HepG2 (cell line): ENCODE measurements around the gene NFE2L1. TPM values are rescaled to one million over a fixed set of nuclear protein-coding genes. Genes with fewer than 3 reads are reported as not detected.

ENCODE experiments used
- ATAC-seq: fragments of 200-7000 bp; cut with Tn5 transposase; 3 replicates; pipeline ENCODE4 v1.9.1; 2020; ENCODE audit warnings: mild to moderate bottlenecking, moderate library complexity
- BruUV-seq: library from RNA; stranded (reverse); fragments of 400-500 nt; replicated peaks from 2 replicates; lab custom pipeline; 2021; lab: Mats Ljungman, UMichigan
- CTCF ChIA-PET: fragments of 300-600 bp; formaldehyde crosslinking; extraction: SDS; loops from one replicate; lab custom pipeline; 2021; ENCODE audit warnings: low total read pairs, inconsistent platforms, low intra/inter-chr PET ratio; lab: Yijun Ruan, JAX
- POLR2A ChIA-PET: fragments of 350-600 bp; sonication (Branson Sonifier 250); formaldehyde crosslinking; loops from one replicate; lab custom pipeline; 2020; ENCODE audit warnings: antibody characterized with exemption, inconsistent platforms; lab: Yijun Ruan, JAX
- DNase-seq: peaks from one replicate; pipeline ENCODE4 v3.0.0-alpha.2; 2015; ENCODE audit warnings: low spot score
- FAIRE-seq: peaks from 3 replicates; lab custom pipeline; 2011; peaks lifted over from hg19 to GRCh38; lab: Jason Lieb, UNC
- H2AFZ ChIP-seq: one replicate; pipeline ENCODE4 v1.6.1; 2011; ENCODE audit warnings: low read length, inconsistent platforms
- H3K27ac ChIP-seq: fragments of 300-600 bp; 3 replicates; pipeline ENCODE4 v1.8.0; 2011; ENCODE audit warnings: mixed run types, mild to moderate bottlenecking, mixed read lengths, low read length, inconsistent platforms; ENCODE audit not compliant: insufficient read depth; ENCODE audit errors: extremely low read length
- H3K27me3 ChIP-seq, 2 experiments: fragments of 200-600 bp in 1 of 2; 2 replicates in 1 of 2; 3 replicates in 1 of 2; pipeline versions ENCODE4 v1.6.0 to v1.8.0; 2011; ENCODE audit warnings: low read length in 2 of 2, mild to moderate bottlenecking in 2 of 2, moderate library complexity in 2 of 2, inconsistent platforms in 1 of 2; ENCODE audit not compliant: insufficient read depth in 2 of 2, control insufficient read depth in 1 of 2
- H3K36me3 ChIP-seq, 2 experiments: fragments of 200-600 bp in 1 of 2; replicated peaks in 1 of 2; 2 replicates in 1 of 2; 3 replicates in 1 of 2; pipeline versions ENCODE4 v1.5.1 to v1.8.0; 2011; ENCODE audit warnings: low read length in 2 of 2, inconsistent platforms in 1 of 2; ENCODE audit not compliant: insufficient read depth in 2 of 2, control insufficient read depth in 1 of 2
- H3K4me1 ChIP-seq: 2 replicates; pipeline ENCODE4 v1.5.1; 2012; ENCODE audit warnings: low read length, inconsistent platforms; ENCODE audit not compliant: insufficient read depth
- H3K4me2 ChIP-seq: 2 replicates; pipeline ENCODE4 v1.6.0; 2011; ENCODE audit warnings: low read depth, low read length, inconsistent platforms
- H3K4me3 ChIP-seq, 3 experiments: fragments of 200-600 bp in 1 of 3; sonication (generic), shearing (Covaris generic) in 1 of 3; replicated peaks in 1 of 3; 2 replicates each; pipeline ENCODE4 v1.5.1; 2011 to 2016; ENCODE audit warnings: low read length in 3 of 3, inconsistent platforms in 2 of 3, low read depth in 2 of 3, mild to moderate bottlenecking in 2 of 3, control low read depth in 1 of 3, mixed read lengths in 1 of 3; ENCODE audit not compliant: insufficient read depth in 1 of 3
- H3K79me2 ChIP-seq: one replicate; pipeline ENCODE4 v1.6.1; 2011; ENCODE audit warnings: low read length, inconsistent platforms; ENCODE audit not compliant: insufficient read depth
- H3K9ac ChIP-seq: 2 replicates; pipeline ENCODE4 v1.6.0; 2011; ENCODE audit warnings: mild to moderate bottlenecking, low read depth, low read length, inconsistent platforms; ENCODE audit not compliant: insufficient read depth
- H3K9me3 ChIP-seq: 2 replicates; pipeline ENCODE4 v1.5.1; 2012; ENCODE audit warnings: mild to moderate bottlenecking, low read length
- H4K20me1 ChIP-seq: 2 replicates; pipeline ENCODE4 v1.6.0; 2011; ENCODE audit warnings: inconsistent platforms, mild to moderate bottlenecking, low read length, moderate library complexity; ENCODE audit not compliant: insufficient read depth
- KDM5A ChIP-seq: fragments of 200-600 bp; sonication (generic); IDR thresholded peaks from 2 replicates; pipeline ENCODE4 v1.7.0; 2018; ENCODE audit warnings: antibody characterized with exemption, mild to moderate bottlenecking, low read length, borderline replicate concordance
- MYC ChIP-seq: sonication (generic); formaldehyde crosslinking; IDR thresholded peaks from 2 replicates; pipeline ENCODE4 v1.9.0; 2021; ENCODE audit warnings: missing genetic modification reagents, borderline replicate concordance
- NR2F1 ChIP-seq, 2 experiments: fragments of 450-650 bp in 1 of 2; formaldehyde crosslinking in 1 of 2; IDR thresholded peaks; 2 replicates each; pipeline versions ENCODE4 v1.5.0 to v1.6.1; 2016 to 2020; ENCODE audit warnings: mild to moderate bottlenecking in 1 of 2, missing compliant biosample characterization in 1 of 2, missing genetic modification reagents in 1 of 2, moderate library complexity in 1 of 2
- NRL ChIP-seq: sonication (generic); formaldehyde crosslinking; IDR thresholded peaks from 2 replicates; pipeline ENCODE4 v1.5.0; 2020; ENCODE audit warnings: missing genetic modification reagents, mild to moderate bottlenecking, moderate library complexity, borderline replicate concordance
- SSRP1 ChIP-seq: IDR thresholded peaks from 2 replicates; pipeline ENCODE4 v1.6.1; 2016; ENCODE audit warnings: control low read depth
- ZMYM4 ChIP-seq: sonication (generic); formaldehyde crosslinking; IDR thresholded peaks from 2 replicates; pipeline ENCODE4 v1.8.1; 2023; ENCODE audit warnings: mild to moderate bottlenecking, missing genetic modification reagents
- ZSCAN25 ChIP-seq: sonication (generic); formaldehyde crosslinking; IDR thresholded peaks from 2 replicates; pipeline ENCODE4 v1.8.0; 2022; ENCODE audit warnings: mild to moderate bottlenecking, missing genetic modification reagents
- WGBS: methylation state at CpG from one replicate; pipeline ENCODE4 v1.1.6; 2017; ENCODE audit warnings: low lambda C conversion rate; 5-methylcytosine and 5-hydroxymethylcytosine counted together
- in situ Hi-C: cut with HindIII; loops from 2 replicates; pipeline ENCODE4 v1.10.0; 2017; ENCODE audit warnings: low pct_unique_long_range_greater_than_20kb; ENCODE audit not compliant: extremely low pct_ligation_motif_present
- intact Hi-C: fragments of 100-400 bp; cut with micrococcal nuclease; formaldehyde crosslinking; loops from one replicate; pipeline ENCODE4 v1.10.0; 2022; ENCODE audit not compliant: unreplicated experiment
- polyA plus RNA-seq, 8 experiments: library from polyadenylated mRNA; depleted of rRNA in 3 of 8; stranded (reverse) in 7 of 8; unstranded in 1 of 8; fragments of >200 nt; fragmentation: Illumina TruSeq in 4 of 8; extraction: Trizol in 4 of 8; gene quantifications; 2 replicates each; pipeline versions ENCODE4 v1.2.1 to v1.2.3, GENCODE V29; 2011 to 2016; ENCODE audit warnings: low read depth in 4 of 8, missing spikeins in 1 of 8, mixed read lengths in 1 of 8; ENCODE audit not compliant: insufficient read depth in 1 of 8
- total RNA-seq, 5 experiments: library from RNA; depleted of rRNA; stranded (reverse); fragments of >200 nt; fragmentation: Illumina TruSeq; extraction: Trizol; gene quantifications; 2 replicates each; pipeline ENCODE4 v1.2.3, GENCODE V29; 2016; ENCODE audit warnings: low read depth in 1 of 5
- TF ChIP-seq, protein P1 (sequence below): sonication (generic); formaldehyde crosslinking; IDR thresholded peaks from 2 replicates; pipeline ENCODE4 v1.5.0; 2020; ENCODE audit warnings: missing genetic modification reagents
- TF ChIP-seq, protein P2 (sequence below): sonication (generic); formaldehyde crosslinking; IDR thresholded peaks from 2 replicates; pipeline ENCODE4 v1.8.1; 2023; ENCODE audit warnings: mild to moderate bottlenecking, missing genetic modification reagents
- TF ChIP-seq, protein P3 (sequence below): sonication (generic); formaldehyde crosslinking; IDR thresholded peaks from 2 replicates; pipeline ENCODE4 v1.5.1; 2020; ENCODE audit warnings: mild to moderate bottlenecking, missing genetic modification reagents, moderate library complexity
- TF ChIP-seq, protein P4 (sequence below): sonication (generic); formaldehyde crosslinking; IDR thresholded peaks from 2 replicates; pipeline ENCODE4 v1.5.0; 2020; ENCODE audit warnings: missing genetic modification reagents, mild to moderate bottlenecking, borderline replicate concordance
- TF ChIP-seq, protein P5 (sequence below): sonication (generic); formaldehyde crosslinking; IDR thresholded peaks from 2 replicates; pipeline ENCODE4 v1.5.0; 2020; ENCODE audit warnings: missing genetic modification reagents

NFE2L1 gene
- total and polyA plus RNA-seq, 2 of the 13 experiments (the other 11 are each of a cell fraction or from before 2014, with no cell fraction given), result 67.0 to 234 TPM

DNA sequence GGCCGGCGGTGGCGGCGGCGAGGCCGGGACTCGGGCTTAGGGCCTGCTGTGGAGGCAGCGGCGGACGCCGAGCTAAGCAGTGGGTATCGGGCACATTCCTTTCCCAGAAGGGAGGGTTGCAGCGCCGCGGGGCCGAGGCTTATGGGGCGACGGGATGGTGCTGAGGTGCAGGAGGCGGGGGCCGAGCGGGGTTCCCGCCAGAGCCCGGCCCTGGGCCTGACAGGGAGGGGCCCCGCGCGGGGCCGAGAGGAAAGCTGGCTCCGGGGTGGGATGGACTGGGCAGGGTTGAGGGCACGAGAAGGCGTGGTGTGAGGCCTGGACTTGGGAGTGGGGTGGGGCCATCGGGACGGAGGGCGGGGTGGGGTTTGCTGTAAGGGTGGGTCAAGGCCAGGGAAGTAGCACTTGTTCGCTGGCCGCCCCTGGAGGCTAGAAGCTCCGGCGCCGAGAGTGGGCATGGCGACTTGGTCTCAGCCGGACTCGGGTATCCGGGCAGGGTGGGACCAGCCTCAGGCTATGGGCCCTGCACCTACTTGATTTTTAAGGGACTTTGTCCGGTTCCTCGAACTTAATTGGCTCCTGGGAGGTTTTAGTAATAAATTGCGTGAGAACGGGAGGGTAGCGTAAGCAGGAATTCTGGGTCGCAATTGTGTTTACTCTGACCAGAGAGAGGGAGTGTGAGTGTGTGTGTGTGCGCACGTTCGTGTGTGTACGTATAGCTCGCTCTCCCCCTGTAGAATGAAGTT lies 396 bp downstream of the NFE2L1 start (continued):
- TF ChIP-seq NR2F1 (CRISPR knock-in tag; IDR thresholded peaks at IDR 0.05), result peak in 1 of 2 experiments; percentile 11; a peak in 1 of 4 replicates
- TF ChIP-seq ZSCAN25, result peak; percentile 81
- TF ChIP-seq MYC (CRISPR knock-in tag), result peak; percentile 50; the same call in 1 of the 2 replicates
- TF ChIP-seq, all 625 proteins: peak for 291

DNA sequence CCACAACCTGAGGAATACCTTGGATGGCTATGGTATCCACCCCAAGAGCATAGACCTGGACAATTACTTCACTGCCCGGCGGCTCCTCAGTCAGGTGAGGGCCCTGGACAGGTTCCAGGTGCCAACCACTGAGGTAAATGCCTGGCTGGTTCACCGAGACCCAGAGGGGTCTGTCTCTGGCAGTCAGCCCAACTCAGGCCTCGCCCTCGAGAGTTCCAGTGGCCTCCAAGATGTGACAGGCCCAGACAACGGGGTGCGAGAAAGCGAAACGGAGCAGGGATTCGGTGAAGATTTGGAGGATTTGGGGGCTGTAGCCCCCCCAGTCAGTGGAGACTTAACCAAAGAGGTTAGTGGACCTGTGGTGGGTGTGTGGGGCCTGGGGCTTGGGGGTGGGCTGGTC lies 3.1 kb downstream of the NFE2L1 start:
- CTCF ChIA-PET, result interaction anchor here (1.1 kb wide), 1 partner anchor 23 kb away, joined by 3 read pairs; no protein-coding TSS in a partner anchor
- Histone ChIP-seq H3K27ac (peak overlapping the region; percentile 83), H3K4me1 (peaks cover 75% of the 10 kb centered on the region), H3K4me2 (peak overlapping the region; percentile 93), H2AFZ (no peak overlapping the region), H4K20me1 (peaks cover 45% of the 10 kb centered on the region), H3K4me3 (peak overlapping the region in 2 of 3 experiments; percentile 19 to 53; a peak in 4 of 6 replicates), H3K36me3 (peaks cover 19 to 56% of the 10 kb centered on the region in 2 experiments), H3K27me3 (no peaks in the 10 kb centered on the region; a peak in 1 of 5 replicates), H3K9me3 (no peaks in the 10 kb centered on the region), H3K9ac (peak overlapping the region; percentile 71), H3K79me2 (peaks cover 53% of the 10 kb centered on the region)
- DNase-seq (no peak), ATAC-seq (no peak), FAIRE-seq (no peak)
- in situ Hi-C loops, result no loop called here
- POLR2A ChIA-PET, result no interaction called here
- intact Hi-C loops, result no loop called here
- 86% methylated on average over 10 of the region's 10 CpGs for WGBS
- BruUV-seq, result no TSS peak
- TF ChIP-seq KDM5A, result no peak
- TF ChIP-seq, protein P1, sequence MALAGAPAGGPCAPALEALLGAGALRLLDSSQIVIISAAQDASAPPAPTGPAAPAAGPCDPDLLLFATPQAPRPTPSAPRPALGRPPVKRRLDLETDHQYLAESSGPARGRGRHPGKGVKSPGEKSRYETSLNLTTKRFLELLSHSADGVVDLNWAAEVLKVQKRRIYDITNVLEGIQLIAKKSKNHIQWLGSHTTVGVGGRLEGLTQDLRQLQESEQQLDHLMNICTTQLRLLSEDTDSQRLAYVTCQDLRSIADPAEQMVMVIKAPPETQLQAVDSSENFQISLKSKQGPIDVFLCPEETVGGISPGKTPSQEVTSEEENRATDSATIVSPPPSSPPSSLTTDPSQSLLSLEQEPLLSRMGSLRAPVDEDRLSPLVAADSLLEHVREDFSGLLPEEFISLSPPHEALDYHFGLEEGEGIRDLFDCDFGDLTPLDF (CRISPR knock-in tag), result no peak
- TF ChIP-seq, protein P2, sequence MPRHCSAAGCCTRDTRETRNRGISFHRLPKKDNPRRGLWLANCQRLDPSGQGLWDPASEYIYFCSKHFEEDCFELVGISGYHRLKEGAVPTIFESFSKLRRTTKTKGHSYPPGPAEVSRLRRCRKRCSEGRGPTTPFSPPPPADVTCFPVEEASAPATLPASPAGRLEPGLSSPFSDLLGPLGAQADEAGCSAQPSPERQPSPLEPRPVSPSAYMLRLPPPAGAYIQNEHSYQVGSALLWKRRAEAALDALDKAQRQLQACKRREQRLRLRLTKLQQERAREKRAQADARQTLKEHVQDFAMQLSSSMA (CRISPR knock-in tag), result no peak
- 0 out of 2 replicates have a peak, but pooled peaks have one; percentile 27 for TF ChIP-seq NRL (CRISPR knock-in tag)
- TF ChIP-seq, protein P3, sequence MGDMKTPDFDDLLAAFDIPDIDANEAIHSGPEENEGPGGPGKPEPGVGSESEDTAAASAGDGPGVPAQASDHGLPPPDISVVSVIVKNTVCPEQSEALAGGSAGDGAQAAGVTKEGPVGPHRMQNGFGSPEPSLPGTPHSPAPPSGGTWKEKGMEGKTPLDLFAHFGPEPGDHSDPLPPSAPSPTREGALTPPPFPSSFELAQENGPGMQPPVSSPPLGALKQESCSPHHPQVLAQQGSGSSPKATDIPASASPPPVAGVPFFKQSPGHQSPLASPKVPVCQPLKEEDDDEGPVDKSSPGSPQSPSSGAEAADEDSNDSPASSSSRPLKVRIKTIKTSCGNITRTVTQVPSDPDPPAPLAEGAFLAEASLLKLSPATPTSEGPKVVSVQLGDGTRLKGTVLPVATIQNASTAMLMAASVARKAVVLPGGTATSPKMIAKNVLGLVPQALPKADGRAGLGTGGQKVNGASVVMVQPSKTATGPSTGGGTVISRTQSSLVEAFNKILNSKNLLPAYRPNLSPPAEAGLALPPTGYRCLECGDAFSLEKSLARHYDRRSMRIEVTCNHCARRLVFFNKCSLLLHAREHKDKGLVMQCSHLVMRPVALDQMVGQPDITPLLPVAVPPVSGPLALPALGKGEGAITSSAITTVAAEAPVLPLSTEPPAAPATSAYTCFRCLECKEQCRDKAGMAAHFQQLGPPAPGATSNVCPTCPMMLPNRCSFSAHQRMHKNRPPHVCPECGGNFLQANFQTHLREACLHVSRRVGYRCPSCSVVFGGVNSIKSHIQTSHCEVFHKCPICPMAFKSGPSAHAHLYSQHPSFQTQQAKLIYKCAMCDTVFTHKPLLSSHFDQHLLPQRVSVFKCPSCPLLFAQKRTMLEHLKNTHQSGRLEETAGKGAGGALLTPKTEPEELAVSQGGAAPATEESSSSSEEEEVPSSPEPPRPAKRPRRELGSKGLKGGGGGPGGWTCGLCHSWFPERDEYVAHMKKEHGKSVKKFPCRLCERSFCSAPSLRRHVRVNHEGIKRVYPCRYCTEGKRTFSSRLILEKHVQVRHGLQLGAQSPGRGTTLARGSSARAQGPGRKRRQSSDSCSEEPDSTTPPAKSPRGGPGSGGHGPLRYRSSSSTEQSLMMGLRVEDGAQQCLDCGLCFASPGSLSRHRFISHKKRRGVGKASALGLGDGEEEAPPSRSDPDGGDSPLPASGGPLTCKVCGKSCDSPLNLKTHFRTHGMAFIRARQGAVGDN (CRISPR knock-in tag), result peak; percentile 51
- TF ChIP-seq ZMYM4, result 0 out of 2 replicates have a peak, but pooled peaks have one; percentile 2
- TF ChIP-seq, protein P4, sequence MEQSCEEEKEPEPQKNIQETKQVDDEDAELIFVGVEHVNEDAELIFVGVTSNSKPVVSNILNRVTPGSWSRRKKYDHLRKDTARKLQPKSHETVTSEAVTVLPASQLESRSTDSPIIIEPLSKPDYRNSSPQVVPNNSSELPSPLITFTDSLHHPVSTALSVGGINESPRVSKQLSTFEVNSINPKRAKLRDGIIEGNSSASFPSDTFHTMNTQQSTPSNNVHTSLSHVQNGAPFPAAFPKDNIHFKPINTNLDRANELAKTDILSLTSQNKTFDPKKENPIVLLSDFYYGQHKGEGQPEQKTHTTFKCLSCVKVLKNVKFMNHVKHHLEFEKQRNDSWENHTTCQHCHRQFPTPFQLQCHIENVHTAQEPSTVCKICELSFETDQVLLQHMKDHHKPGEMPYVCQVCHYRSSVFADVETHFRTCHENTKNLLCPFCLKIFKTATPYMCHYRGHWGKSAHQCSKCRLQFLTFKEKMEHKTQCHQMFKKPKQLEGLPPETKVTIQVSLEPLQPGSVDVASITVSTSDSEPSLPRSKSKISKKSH (CRISPR knock-in tag), result peak; percentile 46; the same call in 1 of the 2 replicates
- TF ChIP-seq, protein P5, sequence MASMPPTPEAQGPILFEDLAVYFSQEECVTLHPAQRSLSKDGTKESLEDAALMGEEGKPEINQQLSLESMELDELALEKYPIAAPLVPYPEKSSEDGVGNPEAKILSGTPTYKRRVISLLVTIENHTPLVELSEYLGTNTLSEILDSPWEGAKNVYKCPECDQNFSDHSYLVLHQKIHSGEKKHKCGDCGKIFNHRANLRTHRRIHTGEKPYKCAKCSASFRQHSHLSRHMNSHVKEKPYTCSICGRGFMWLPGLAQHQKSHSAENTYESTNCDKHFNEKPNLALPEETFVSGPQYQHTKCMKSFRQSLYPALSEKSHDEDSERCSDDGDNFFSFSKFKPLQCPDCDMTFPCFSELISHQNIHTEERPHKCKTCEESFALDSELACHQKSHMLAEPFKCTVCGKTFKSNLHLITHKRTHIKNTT (CRISPR knock-in tag), result no peak
- TF ChIP-seq SSRP1 (CRISPR knock-in tag), result no peak
